Breast epithelium (tissue), 3 donors: ENCODE results near the gene PTPN6.

Experiments
- POLR2A ChIP-seq: fragments of 450-650 bp; IDR thresholded peaks from one replicate; pipeline ENCODE4 v1.6.1; 2016; ENCODE audit warnings: antibody characterized with exemption, mild to moderate bottlenecking, moderate library complexity
- POLR2AphosphoS5 ChIP-seq, 3 donors: sonication (generic); formaldehyde crosslinking; IDR thresholded peaks; one replicate each; pipeline ENCODE4 v1.6.1; 2017; ENCODE audit warnings: antibody characterized with exemption in 3 of 3
- TF ChIP-seq, protein P1 (sequence below), 3 donors: fragments of 450-650 bp; IDR thresholded peaks; one replicate each; pipeline ENCODE4 v1.5.1; 2016 to 2017; ENCODE audit warnings: antibody characterized with exemption in 3 of 3, mild to moderate bottlenecking in 3 of 3, moderate library complexity in 3 of 3

- TF ChIP-seq POLR2A (no peak), POLR2AphosphoS5 (IDR thresholded peaks at IDR 0.05) (no peak)
- TF ChIP-seq, protein P1, sequence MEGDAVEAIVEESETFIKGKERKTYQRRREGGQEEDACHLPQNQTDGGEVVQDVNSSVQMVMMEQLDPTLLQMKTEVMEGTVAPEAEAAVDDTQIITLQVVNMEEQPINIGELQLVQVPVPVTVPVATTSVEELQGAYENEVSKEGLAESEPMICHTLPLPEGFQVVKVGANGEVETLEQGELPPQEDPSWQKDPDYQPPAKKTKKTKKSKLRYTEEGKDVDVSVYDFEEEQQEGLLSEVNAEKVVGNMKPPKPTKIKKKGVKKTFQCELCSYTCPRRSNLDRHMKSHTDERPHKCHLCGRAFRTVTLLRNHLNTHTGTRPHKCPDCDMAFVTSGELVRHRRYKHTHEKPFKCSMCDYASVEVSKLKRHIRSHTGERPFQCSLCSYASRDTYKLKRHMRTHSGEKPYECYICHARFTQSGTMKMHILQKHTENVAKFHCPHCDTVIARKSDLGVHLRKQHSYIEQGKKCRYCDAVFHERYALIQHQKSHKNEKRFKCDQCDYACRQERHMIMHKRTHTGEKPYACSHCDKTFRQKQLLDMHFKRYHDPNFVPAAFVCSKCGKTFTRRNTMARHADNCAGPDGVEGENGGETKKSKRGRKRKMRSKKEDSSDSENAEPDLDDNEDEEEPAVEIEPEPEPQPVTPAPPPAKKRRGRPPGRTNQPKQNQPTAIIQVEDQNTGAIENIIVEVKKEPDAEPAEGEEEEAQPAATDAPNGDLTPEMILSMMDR (IDR thresholded peaks at IDR 0.05), result no peak
Measured at GRCh38 chr12:6912164-6912935, 38.8 kb upstream of the PTPN6 start.
